Measurements from ENCODE around the gene TMEM202.
"Not testable (repeated sequence)": the region's sequence is repeated elsewhere in the genome, so short reads cannot be mapped to it uniquely, and the experiment has no call there.

Gene TMEM202

DNA sequence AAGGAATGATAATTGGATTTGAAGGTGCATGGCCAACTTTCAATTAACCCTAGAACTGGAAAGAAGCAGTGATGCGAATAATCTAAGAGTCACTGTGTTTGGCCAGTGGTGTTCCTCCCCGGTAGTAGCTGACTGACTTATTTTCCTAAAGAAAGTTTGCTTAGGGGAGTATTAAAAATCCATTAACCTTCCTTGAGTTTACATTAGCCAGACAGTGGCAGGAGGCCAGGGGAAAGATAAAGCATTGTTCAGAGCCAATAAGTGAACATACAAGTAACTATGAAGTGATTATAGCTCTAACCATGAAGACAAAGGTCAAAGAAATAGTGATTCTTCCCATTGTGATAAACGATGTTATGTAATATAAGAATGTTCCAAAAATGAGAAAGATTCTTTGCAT lies 8.9 kb upstream of the TMEM202 start:
- DNase-seq (ENCODE audit: low spot score): no peak
- TF ChIP-seq, protein P1, sequence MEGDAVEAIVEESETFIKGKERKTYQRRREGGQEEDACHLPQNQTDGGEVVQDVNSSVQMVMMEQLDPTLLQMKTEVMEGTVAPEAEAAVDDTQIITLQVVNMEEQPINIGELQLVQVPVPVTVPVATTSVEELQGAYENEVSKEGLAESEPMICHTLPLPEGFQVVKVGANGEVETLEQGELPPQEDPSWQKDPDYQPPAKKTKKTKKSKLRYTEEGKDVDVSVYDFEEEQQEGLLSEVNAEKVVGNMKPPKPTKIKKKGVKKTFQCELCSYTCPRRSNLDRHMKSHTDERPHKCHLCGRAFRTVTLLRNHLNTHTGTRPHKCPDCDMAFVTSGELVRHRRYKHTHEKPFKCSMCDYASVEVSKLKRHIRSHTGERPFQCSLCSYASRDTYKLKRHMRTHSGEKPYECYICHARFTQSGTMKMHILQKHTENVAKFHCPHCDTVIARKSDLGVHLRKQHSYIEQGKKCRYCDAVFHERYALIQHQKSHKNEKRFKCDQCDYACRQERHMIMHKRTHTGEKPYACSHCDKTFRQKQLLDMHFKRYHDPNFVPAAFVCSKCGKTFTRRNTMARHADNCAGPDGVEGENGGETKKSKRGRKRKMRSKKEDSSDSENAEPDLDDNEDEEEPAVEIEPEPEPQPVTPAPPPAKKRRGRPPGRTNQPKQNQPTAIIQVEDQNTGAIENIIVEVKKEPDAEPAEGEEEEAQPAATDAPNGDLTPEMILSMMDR (IDR thresholded peaks at IDR 0.05; ENCODE audit: borderline replicate concordance, control extremely low read depth, extremely low read depth, insufficient read depth, missing control alignments): no peak
- in situ Hi-C loops (cut with MboI; ENCODE audit: low sequenced_read_pairs, unreplicated experiment): no loop called here

DNA sequence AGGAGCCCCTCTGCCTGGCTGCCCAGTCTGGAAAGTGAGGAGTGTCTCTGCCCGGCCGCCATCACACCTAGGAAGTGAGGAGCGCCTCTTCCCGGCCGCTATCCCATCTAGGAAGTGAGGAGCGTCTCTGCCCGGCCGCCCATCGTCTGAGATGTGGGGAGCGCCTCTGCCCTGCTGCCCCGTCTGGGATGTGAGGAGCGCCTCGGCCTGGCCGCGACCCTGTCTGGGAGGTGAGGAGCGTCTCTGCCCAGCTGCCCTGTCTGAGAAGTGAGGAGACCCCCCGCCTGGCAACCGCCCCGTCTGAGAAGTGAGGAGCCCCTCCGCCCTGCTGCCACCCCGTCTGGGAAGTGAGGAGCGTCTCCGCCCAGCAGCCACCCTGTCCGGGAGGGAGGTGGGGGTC lies 1.8 kb upstream of the TMEM202 start:
- DNase-seq (ENCODE audit: low spot score); in situ Hi-C loops (cut with MboI; ENCODE audit: low sequenced_read_pairs, unreplicated experiment): not testable (repeated sequence)

DNA sequence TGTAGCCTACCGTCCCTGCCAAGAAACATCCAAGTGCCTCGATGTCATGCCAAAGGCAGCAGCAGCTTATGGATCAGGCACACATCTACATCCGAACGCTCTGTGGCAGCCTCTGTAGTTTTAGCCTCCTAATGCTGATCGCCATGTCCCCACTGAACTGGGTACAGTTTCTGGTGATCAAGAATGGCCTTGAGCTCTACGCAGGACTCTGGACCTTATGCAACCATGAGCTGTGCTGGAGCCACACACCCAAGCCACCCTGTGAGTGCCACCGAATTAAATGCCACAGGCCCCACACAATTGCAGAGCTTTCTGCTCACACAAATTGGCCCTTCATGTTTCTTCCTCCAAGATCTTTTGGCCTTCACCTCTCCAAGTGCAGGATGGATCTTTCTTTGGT lies 543 bp downstream of the TMEM202 start:
- TF ChIP-seq, protein P1 (IDR thresholded peaks at IDR 0.05; ENCODE audit: borderline replicate concordance, control extremely low read depth, extremely low read depth, insufficient read depth, missing control alignments): no peak
- in situ Hi-C loops (cut with MboI; ENCODE audit: low sequenced_read_pairs, unreplicated experiment): no loop called here
- DNase-seq (ENCODE audit: low spot score): no peak

DNA sequence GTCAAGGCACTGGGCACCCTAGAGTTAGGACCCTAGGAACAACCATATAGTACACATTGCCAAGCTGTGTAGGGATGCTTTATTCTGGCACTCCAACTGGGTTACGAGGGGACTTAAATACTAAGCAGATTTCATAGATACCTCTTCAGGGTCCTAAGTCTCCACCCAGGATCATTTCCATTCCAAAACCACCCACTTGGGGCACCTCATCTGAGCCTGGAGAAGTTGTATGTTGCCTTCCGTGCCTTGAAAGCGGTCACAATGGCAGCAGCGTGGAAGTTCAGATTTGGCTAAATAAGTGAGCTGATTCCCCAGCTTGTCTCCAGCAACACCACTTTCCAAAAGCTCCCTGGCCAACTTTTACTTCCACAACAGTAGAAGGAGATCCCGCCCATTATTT lies 4.6 kb downstream of the TMEM202 start:
- DNase-seq (ENCODE audit: low spot score): no peak
- TF ChIP-seq, protein P1 (IDR thresholded peaks at IDR 0.05; ENCODE audit: borderline replicate concordance, control extremely low read depth, extremely low read depth, insufficient read depth, missing control alignments): no peak
- in situ Hi-C loops (cut with MboI; ENCODE audit: low sequenced_read_pairs, unreplicated experiment): no loop called here

DNA sequence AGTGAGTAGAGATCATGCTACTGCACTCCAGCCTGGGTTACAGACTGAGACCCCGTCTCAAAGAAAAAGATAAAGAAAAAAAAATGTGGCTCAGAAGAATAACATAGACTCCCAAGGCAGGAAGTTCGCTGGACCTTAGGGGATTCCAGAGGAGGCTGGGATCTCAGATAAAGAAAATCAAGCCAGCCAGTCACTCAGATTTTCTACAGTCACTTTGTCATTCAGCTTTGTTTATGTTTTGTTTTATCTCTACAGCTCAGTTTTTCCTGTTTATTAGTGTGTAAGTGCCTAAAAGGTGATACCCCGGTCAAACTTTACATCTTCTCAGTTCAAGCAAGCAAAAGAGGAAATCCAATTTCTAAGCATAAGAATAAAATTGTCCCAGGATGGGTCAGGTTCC lies 6.3 kb downstream of the TMEM202 start:
- in situ Hi-C loops (cut with MboI; ENCODE audit: low sequenced_read_pairs, unreplicated experiment): no loop called here
- no peak for DNase-seq (ENCODE audit: low spot score)
- TF ChIP-seq, protein P1 (IDR thresholded peaks at IDR 0.05; ENCODE audit: borderline replicate concordance, control extremely low read depth, extremely low read depth, insufficient read depth, missing control alignments): no peak

DNA sequence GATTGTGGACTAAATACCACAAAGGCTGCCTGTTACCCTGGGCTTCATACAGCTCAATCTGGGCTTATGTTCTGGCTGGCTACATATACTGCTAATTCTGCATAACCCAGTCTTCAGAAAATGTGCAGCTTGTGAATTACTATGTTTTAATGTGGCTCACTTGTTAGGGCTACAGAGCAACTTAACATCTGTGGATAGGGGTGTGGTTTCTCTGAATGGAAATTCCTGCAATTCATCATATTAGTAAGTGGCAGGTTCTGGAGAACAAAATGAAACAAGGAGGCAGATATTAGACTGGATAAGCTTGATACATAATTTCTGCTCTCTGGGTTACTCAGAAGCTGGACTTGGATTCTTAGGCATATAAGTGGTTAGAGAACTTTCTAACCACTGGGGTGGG lies 6.7 kb downstream of the TMEM202 start:
- TF ChIP-seq, protein P1 (IDR thresholded peaks at IDR 0.05; ENCODE audit: borderline replicate concordance, control extremely low read depth, extremely low read depth, insufficient read depth, missing control alignments): no peak
- no peak for DNase-seq (ENCODE audit: low spot score)
- in situ Hi-C loops (cut with MboI; ENCODE audit: low sequenced_read_pairs, unreplicated experiment): no loop called here

DNA sequence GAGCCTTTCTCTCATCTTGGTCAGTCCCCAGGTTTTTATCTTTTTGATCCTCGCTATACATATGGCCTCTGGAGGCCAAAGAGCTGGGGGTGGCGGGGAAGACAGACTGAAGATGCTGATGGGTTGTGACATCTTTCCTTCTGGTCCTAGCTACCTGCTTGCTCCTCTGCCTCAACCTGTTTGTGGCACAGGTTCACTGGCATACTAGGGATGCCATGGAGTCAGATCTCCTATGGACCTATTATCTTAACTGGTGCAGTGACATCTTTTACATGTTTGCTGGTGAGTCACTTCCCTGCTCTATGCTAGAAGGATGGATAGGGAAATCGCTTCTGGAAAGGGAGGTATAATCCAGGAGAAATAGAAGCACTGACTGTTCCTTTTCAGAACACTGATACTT lies 8.8 kb downstream of the TMEM202 start:
- TF ChIP-seq, protein P1 (IDR thresholded peaks at IDR 0.05; ENCODE audit: borderline replicate concordance, control extremely low read depth, extremely low read depth, insufficient read depth, missing control alignments): no peak
- in situ Hi-C loops (cut with MboI; ENCODE audit: low sequenced_read_pairs, unreplicated experiment): no loop called here
- no peak for DNase-seq (ENCODE audit: low spot score)
